ENCODE data around the gene FAM131A. TPM values are rescaled to one million over a fixed set of nuclear protein-coding genes. Genes with fewer than 3 reads are reported as not detected.

The FAM131A gene
- total and polyA plus RNA-seq, 10 of the 15 experiments (the other 5 are each of a cell fraction or from before 2014, with no cell fraction given): 0.31 to 4.5 (median 1.5) TPM

DNA sequence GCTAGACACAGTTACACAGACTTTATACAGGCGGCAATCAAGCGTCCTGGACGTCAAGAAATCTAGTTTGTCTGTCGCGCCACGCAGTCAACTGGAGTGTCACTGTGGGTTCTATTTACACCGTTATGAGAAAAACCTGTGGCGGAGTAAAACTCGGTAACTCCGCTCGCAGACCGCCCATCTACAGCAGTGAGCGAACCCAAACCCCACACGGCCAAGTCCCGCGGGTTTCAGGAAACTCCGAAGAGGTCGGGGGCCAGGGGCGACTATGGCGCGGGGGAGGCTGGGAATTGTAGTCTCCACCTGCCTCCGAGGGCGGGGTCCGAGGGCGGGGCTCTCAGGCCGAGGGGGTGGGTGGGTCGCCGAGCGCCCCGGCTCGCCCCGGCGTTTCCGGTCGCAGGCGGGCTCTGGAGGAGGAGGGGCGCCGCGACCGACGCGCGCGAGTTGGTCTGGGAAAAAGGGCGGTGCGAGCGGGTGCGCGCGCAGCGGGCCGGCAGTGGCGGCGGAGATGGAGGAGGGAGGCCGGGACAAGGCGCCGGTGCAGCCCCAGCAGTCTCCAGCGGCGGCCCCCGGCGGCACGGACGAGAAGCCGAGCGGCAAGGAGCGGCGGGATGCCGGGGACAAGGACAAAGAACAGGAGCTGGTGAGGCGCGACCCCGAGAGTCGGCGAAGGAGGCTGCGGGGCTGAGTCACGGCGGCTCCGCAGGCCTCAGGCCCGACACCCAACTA lies 38.5 kb upstream of the FAM131A start, which contains the start of gene PSMD2 (continued):
- peak; percentile 53; the same call in 1 of the 2 replicates for TF ChIP-seq TBL1XR1 (IDR thresholded peaks at IDR 0.05; ENCODE audit: low read depth, low read length)
- TF ChIP-seq TCF3 (IDR thresholded peaks at IDR 0.05; ENCODE audit: borderline replicate concordance, insufficient read depth, low read depth, low read length): no peak
- no peak for TF ChIP-seq JUND (IDR thresholded peaks at IDR 0.05; ENCODE audit: low read depth, low read length)
- no peak for TF ChIP-seq CEBPB (IDR thresholded peaks at IDR 0.05; ENCODE audit: borderline replicate concordance in 1 of 2, low read depth in 2 of 2, low read length in 2 of 2)
- peak; percentile 73; the same call in 1 of the 2 replicates for TF ChIP-seq MXI1 (IDR thresholded peaks at IDR 0.05; ENCODE audit: low read depth, low read length)
- TF ChIP-seq NBN (IDR thresholded peaks at IDR 0.05): no peak
- no peak; the same call in 1 of the 2 replicates for TF ChIP-seq GABPA (IDR thresholded peaks at IDR 0.05; ENCODE audit: low read depth)
- TF ChIP-seq FOS (IDR thresholded peaks at IDR 0.05; ENCODE audit: borderline replicate concordance, extremely low read depth, insufficient read length): no peak
- TF ChIP-seq BRCA1 (IDR thresholded peaks at IDR 0.05; ENCODE audit: low read depth, low read length): peak; percentile 77
- no peak for TF ChIP-seq NR2C2 (IDR thresholded peaks at IDR 0.05; ENCODE audit: borderline replicate concordance, control insufficient read depth, insufficient read length, low read depth)
- no peak for TF ChIP-seq STAT1 (conservative IDR thresholded peaks at IDR 0.05)
- peak; percentile 58; the same call in 1 of the 2 replicates for TF ChIP-seq POLR2AphosphoS2 (IDR thresholded peaks at IDR 0.05; ENCODE audit: low read depth, low read length)
- TF ChIP-seq EP300 (IDR thresholded peaks at IDR 0.05; ENCODE audit: borderline replicate concordance in 1 of 2, control insufficient read depth in 1 of 2, low read depth in 2 of 2, low read length in 2 of 2): no peak
- TF ChIP-seq IKZF2 (IDR thresholded peaks at IDR 0.05): no peak
- TF ChIP-seq ASH2L (IDR thresholded peaks at IDR 0.05; ENCODE audit: borderline replicate concordance, low read depth): no peak
- TF ChIP-seq, protein P1, sequence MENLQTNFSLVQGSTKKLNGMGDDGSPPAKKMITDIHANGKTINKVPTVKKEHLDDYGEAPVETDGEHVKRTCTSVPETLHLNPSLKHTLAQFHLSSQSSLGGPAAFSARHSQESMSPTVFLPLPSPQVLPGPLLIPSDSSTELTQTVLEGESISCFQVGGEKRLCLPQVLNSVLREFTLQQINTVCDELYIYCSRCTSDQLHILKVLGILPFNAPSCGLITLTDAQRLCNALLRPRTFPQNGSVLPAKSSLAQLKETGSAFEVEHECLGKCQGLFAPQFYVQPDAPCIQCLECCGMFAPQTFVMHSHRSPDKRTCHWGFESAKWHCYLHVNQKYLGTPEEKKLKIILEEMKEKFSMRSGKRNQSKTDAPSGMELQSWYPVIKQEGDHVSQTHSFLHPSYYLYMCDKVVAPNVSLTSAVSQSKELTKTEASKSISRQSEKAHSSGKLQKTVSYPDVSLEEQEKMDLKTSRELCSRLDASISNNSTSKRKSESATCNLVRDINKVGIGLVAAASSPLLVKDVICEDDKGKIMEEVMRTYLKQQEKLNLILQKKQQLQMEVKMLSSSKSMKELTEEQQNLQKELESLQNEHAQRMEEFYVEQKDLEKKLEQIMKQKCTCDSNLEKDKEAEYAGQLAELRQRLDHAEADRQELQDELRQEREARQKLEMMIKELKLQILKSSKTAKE (IDR thresholded peaks at IDR 0.05; ENCODE audit: low read depth, poor library complexity, severe bottlenecking): no peak
- TF ChIP-seq, protein P2, sequence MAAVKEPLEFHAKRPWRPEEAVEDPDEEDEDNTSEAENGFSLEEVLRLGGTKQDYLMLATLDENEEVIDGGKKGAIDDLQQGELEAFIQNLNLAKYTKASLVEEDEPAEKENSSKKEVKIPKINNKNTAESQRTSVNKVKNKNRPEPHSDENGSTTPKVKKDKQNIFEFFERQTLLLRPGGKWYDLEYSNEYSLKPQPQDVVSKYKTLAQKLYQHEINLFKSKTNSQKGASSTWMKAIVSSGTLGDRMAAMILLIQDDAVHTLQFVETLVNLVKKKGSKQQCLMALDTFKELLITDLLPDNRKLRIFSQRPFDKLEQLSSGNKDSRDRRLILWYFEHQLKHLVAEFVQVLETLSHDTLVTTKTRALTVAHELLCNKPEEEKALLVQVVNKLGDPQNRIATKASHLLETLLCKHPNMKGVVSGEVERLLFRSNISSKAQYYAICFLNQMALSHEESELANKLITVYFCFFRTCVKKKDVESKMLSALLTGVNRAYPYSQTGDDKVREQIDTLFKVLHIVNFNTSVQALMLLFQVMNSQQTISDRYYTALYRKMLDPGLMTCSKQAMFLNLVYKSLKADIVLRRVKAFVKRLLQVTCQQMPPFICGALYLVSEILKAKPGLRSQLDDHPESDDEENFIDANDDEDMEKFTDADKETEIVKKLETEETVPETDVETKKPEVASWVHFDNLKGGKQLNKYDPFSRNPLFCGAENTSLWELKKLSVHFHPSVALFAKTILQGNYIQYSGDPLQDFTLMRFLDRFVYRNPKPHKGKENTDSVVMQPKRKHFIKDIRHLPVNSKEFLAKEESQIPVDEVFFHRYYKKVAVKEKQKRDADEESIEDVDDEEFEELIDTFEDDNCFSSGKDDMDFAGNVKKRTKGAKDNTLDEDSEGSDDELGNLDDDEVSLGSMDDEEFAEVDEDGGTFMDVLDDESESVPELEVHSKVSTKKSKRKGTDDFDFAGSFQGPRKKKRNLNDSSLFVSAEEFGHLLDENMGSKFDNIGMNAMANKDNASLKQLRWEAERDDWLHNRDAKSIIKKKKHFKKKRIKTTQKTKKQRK (IDR thresholded peaks at IDR 0.05; ENCODE audit: low read depth, low read length): no peak
- no peak for TF ChIP-seq SMC3 (IDR thresholded peaks at IDR 0.05; ENCODE audit: borderline replicate concordance, low read length)
- no peak for TF ChIP-seq ZZZ3 (IDR thresholded peaks at IDR 0.05; ENCODE audit: control insufficient read depth, insufficient read length, low read depth)
- TF ChIP-seq, protein P3, sequence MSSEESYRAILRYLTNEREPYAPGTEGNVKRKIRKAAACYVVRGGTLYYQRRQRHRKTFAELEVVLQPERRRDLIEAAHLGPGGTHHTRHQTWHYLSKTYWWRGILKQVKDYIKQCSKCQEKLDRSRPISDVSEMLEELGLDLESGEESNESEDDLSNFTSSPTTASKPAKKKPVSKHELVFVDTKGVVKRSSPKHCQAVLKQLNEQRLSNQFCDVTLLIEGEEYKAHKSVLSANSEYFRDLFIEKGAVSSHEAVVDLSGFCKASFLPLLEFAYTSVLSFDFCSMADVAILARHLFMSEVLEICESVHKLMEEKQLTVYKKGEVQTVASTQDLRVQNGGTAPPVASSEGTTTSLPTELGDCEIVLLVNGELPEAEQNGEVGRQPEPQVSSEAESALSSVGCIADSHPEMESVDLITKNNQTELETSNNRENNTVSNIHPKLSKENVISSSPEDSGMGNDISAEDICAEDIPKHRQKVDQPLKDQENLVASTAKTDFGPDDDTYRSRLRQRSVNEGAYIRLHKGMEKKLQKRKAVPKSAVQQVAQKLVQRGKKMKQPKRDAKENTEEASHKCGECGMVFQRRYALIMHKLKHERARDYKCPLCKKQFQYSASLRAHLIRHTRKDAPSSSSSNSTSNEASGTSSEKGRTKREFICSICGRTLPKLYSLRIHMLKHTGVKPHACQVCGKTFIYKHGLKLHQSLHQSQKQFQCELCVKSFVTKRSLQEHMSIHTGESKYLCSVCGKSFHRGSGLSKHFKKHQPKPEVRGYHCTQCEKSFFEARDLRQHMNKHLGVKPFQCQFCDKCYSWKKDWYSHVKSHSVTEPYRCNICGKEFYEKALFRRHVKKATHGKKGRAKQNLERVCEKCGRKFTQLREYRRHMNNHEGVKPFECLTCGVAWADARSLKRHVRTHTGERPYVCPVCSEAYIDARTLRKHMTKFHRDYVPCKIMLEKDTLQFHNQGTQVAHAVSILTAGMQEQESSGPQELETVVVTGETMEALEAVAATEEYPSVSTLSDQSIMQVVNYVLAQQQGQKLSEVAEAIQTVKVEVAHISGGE (CRISPR knock-in tag; IDR thresholded peaks at IDR 0.05): no peak
